Measurements from ENCODE around the gene LYSMD1.

LYSMD1 gene

GRCh38 chr1:151187205-151187604, 21.5 kb upstream of the LYSMD1 start:
- no peak overlapping the region for H2AFZ ChIP-seq (ENCODE audit: low read length)
- H3K4me3 ChIP-seq (ENCODE audit: low read length): no peak overlapping the region
- peaks cover 27% of the 10 kb centered on the region for H3K79me2 ChIP-seq (ENCODE audit: low read length)
- DNase-seq: no peak
- no peak overlapping the region for H3K4me2 ChIP-seq (ENCODE audit: low read depth, low read length)
- no peaks in the 10 kb centered on the region for H3K9me2 ChIP-seq (replicated peaks; ENCODE audit: insufficient read depth, low read length)
- peaks cover 6% of the 10 kb centered on the region; the same call in 1 of the 2 replicates for H3K36me3 ChIP-seq (replicated peaks; ENCODE audit: insufficient read depth, low read length)
- H3K27ac ChIP-seq (ENCODE audit: low read length): no peak overlapping the region
- 0 out of 2 replicates have a peak, but pooled peaks cover 8% of the 10 kb centered on the region for H3F3A ChIP-seq (ENCODE audit: insufficient read depth, low read length)
- H3K9me3 ChIP-seq (replicated peaks; ENCODE audit: insufficient read depth, low read length): no peaks in the 10 kb centered on the region
- TF ChIP-seq EZH2phosphoT487 (IDR thresholded peaks at IDR 0.05; ENCODE audit: low read length): no peak
- no peak for TF ChIP-seq EZH2 (optimal IDR thresholded peaks at IDR 0.05; ENCODE audit: low read depth, low read length)
- no peak for TF ChIP-seq CTCF (IDR thresholded peaks at IDR 0.05; ENCODE audit: low read length)
- 0 out of 2 replicates have a peak, but pooled peaks cover 3% of the 10 kb centered on the region for H3K27me3 ChIP-seq (replicated peaks; ENCODE audit: insufficient read depth, low read length)
- no peaks in the 10 kb centered on the region for H4K20me1 ChIP-seq (ENCODE audit: insufficient read depth, low read length)
- H3K4me1 ChIP-seq (ENCODE audit: low read length): 0 out of 2 replicates have a peak, but pooled peaks cover 4% of the 10 kb centered on the region
- H3K9ac ChIP-seq (ENCODE audit: low read length): no peak overlapping the region

- H3K27ac ChIP-seq (ENCODE audit: low read length): no peak overlapping the region
- H3K9ac ChIP-seq (ENCODE audit: low read length): no peak overlapping the region
- no peak for DNase-seq
- no peaks in the 10 kb centered on the region for H3K9me3 ChIP-seq (replicated peaks; ENCODE audit: insufficient read depth, low read length)
- TF ChIP-seq EZH2 (optimal IDR thresholded peaks at IDR 0.05; ENCODE audit: low read depth, low read length) (no peak), EZH2phosphoT487 (IDR thresholded peaks at IDR 0.05; ENCODE audit: low read length) (no peak), CTCF (IDR thresholded peaks at IDR 0.05; ENCODE audit: low read length) (no peak)
- peaks cover 18% of the 10 kb centered on the region for H3K79me2 ChIP-seq (ENCODE audit: low read length)
- H3F3A ChIP-seq (ENCODE audit: insufficient read depth, low read length): no peaks in the 10 kb centered on the region
- peaks cover 6% of the 10 kb centered on the region; the same call in 1 of the 2 replicates for H3K36me3 ChIP-seq (replicated peaks; ENCODE audit: insufficient read depth, low read length)
- H3K9me2 ChIP-seq (replicated peaks; ENCODE audit: insufficient read depth, low read length): no peaks in the 10 kb centered on the region
- H3K4me3 ChIP-seq (ENCODE audit: low read length): no peak overlapping the region
- H4K20me1 ChIP-seq (ENCODE audit: insufficient read depth, low read length): no peaks in the 10 kb centered on the region
- H2AFZ ChIP-seq (ENCODE audit: low read length): no peak overlapping the region
- no peak overlapping the region for H3K4me2 ChIP-seq (ENCODE audit: low read depth, low read length)
- no peaks in the 10 kb centered on the region for H3K27me3 ChIP-seq (replicated peaks; ENCODE audit: insufficient read depth, low read length)
- 0 out of 2 replicates have a peak, but pooled peaks cover 3% of the 10 kb centered on the region for H3K4me1 ChIP-seq (ENCODE audit: low read length)
These were observed 18.5 kb upstream of the LYSMD1 start for GRCh38 chr1:151184211-151184610.

- peaks cover 5% of the 10 kb centered on the region; the same call in 1 of the 2 replicates for H3K36me3 ChIP-seq (replicated peaks; ENCODE audit: insufficient read depth, low read length)
- no peaks in the 10 kb centered on the region for H3K79me2 ChIP-seq (ENCODE audit: low read length)
- H3K9ac ChIP-seq (ENCODE audit: low read length): no peak overlapping the region
- no peaks in the 10 kb centered on the region for H3F3A ChIP-seq (ENCODE audit: insufficient read depth, low read length)
- no peak overlapping the region for H2AFZ ChIP-seq (ENCODE audit: low read length)
- H3K27ac ChIP-seq (ENCODE audit: low read length): no peak overlapping the region
- H3K4me3 ChIP-seq (ENCODE audit: low read length): no peak overlapping the region
- no peaks in the 10 kb centered on the region for H4K20me1 ChIP-seq (ENCODE audit: insufficient read depth, low read length)
- no peak overlapping the region for H3K4me2 ChIP-seq (ENCODE audit: low read depth, low read length)
- TF ChIP-seq EZH2phosphoT487 (IDR thresholded peaks at IDR 0.05; ENCODE audit: low read length) (no peak), EZH2 (optimal IDR thresholded peaks at IDR 0.05; ENCODE audit: low read depth, low read length) (no peak), CTCF (IDR thresholded peaks at IDR 0.05; ENCODE audit: low read length) (no peak)
- no peaks in the 10 kb centered on the region for H3K9me2 ChIP-seq (replicated peaks; ENCODE audit: insufficient read depth, low read length)
- no peaks in the 10 kb centered on the region for H3K4me1 ChIP-seq (ENCODE audit: low read length)
- H3K27me3 ChIP-seq (replicated peaks; ENCODE audit: insufficient read depth, low read length): no peaks in the 10 kb centered on the region
- H3K9me3 ChIP-seq (replicated peaks; ENCODE audit: insufficient read depth, low read length): no peaks in the 10 kb centered on the region
- DNase-seq: no peak
These were observed 10.9 kb upstream of the LYSMD1 start for GRCh38 chr1:151176514-151177045.
